GM21423 (cell line): ENCODE data around the gene CAPN1.
"Not testable (repeated sequence)": the region's sequence is repeated elsewhere in the genome, so short reads cannot be mapped to it uniquely, and the experiment has no call there.

Experiments
- ATAC-seq: cut with Tn5 transposase; IDR thresholded peaks from one replicate; pipeline ENCODE4 v1.9.1; 2021; ENCODE audit warnings: mild to moderate bottlenecking, moderate library complexity; ENCODE audit not compliant: unreplicated experiment

The CAPN1 gene

DNA sequence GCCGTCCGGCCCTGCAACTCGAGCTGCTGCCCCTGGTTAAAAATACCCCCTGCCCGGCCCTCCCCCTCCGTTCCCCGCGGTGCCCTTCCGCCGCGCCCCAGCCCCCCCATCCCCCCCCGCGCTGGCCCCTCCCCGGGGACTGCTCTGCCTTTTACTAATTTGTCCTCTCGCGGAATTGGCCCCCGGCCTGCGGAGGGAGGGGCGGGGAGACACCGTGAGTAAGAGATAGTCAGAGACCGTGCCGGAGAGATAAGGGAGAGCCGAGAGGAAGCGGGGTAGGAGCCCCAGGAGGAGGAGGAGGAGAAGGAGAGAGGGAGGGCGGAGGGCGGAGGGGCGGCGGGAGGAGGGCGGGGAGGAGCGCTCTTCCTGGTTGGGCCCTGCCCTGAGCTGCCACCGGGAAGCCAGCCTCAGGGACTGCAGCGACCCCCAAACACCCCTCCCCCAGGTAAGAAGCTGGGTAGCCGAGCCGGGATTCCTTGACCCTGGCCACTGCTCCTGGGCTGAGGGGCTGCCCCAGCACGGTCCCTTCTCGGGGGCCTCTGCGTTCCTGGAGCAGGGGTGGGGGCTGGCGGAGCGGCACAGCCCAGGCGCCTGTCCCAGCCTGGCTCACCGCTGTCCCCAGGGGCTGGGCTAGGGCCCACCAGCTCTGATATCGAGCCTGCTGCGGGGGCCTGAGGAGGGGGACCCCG, at the start of gene CAPN1:
TSS of gene CAPN1 (plus strand) at position 360 of the 689 bp plus-strand sequence. CDS start 774 bp downstream, outside the sequence.
- no peak for ATAC-seq

DNA sequence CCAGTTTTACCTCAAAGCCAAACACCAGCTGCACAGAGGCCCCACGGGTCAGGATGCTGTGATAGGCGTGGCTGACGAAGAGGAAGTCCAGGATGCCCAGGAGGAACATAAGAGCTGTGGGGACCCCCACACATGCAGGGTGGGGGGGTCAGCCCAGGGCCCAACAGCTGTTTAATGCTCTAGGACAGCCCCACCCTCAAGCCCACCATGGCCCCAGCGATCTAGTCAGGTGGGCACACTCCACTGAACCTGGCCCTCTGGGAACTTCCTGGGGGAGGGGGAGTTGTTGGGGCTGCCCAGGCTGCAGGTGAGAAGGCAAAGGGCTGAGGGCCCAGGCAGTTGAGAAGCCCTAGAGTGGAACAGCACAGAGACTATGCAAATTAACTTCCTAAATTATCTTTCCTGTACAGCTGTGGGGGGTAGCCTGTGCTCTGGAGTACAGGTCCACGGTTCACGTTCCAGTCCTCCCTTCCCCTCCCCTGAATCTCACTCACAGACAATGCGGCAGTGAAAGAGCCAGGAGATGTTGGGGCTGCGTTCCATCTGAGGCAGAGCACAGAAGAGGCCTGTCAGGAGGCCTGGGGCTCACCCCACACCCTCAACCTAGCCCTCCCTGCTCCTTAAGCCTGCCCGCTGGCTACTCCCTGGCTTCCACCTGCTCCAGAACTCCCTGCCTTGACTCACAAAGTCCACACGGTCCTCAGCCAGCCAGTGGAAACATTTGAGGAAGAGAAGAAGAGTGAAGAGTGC, 49.3 kb upstream of the CAPN1 start:
- peak; percentile 30 for ATAC-seq

DNA sequence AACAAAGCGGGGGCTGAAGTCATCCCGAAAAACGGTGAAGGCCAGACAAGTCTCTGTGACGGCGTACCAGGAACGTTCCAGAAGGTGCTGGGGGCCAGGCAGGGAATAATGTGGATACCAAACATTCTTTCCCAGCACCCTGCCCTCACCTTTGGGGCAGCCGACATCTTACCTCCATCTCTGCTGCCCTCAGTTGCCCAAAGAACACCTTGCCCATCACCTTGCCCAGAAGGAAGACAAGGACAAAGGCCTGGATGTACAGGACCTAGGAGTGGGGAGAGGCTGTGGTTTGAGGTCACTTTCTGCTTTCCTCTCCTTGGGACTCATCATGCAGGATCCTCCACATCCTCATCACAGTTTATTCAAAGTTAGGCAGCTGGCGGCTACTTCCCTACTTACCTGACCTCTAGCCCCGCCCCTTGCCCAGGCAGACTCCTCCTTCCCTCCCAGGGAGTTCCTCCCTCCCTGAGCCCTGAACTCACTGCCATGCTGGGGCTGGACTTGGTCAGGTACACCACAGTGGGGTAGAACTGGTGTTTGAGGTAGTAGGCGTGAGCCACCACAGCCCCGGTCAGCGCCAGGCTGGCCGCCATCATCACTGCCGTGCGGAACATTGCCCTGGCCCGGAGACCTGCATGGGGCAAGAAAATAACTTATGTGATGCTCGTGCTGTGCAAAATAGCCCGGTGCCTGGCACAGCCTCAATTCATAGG, 48.6 kb upstream of the CAPN1 start:
- ATAC-seq, result no peak

DNA sequence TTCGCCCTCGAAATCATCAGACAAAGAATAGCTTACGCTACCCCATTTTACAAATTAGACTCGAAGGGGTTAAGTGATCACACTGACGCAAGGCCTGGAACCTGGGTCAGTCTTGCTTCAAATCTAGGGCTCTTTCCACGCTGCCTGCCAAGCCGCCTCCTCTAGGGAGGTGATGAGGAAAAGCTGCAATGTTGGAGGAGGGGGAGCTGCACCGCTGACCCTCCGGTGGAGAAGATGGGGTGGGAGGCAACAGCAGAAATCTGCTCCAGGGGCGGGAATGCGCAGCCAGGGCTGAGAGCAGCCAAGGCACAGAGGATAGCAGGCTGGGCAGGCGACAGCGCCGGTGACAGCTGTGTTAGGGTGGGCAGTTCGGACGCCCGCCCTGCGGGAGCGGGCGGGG, 48.0 kb upstream of the CAPN1 start:
- ATAC-seq, result no peak

DNA sequence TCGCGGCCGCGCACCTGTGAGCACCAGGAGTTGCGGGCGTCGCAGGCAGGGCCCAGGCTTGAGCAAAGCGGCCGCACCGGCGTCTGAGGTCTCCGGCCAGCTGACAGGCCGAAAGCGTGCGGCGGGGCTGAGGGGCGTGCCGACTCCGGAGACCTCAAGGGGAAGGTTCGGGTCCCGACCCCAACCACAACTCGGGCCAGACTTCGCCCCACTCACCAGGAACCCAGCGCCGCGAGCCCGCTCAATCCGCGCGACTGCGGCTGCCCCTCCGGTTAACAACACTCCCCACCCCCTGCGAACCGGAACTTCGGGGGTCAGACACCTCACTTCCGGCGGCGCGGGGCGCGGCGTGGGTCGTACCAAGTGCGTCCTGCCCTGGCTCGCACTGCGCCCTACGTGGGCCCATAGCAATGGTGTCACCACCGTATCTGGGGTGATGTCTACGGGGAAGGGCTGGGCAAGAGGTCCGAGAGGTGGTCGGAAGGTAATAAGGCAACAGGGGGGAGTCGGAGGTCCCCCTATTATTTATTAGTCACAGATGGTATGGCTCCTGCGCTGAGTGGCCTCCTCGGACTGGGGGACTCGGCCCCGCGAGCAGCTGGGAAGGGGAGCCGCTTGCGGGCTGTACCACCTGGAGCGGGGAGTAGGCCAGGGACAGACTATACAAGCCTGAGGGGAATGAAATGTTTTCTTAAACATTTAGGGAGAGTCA, 47.3 kb upstream of the CAPN1 start, which contains the start of gene SYVN1:
TSS of gene SYVN1 (minus strand) at position 280 of the 712 bp plus-strand sequence. CDS start 918 bp downstream, outside the sequence.
- ATAC-seq, result peak; percentile 51

DNA sequence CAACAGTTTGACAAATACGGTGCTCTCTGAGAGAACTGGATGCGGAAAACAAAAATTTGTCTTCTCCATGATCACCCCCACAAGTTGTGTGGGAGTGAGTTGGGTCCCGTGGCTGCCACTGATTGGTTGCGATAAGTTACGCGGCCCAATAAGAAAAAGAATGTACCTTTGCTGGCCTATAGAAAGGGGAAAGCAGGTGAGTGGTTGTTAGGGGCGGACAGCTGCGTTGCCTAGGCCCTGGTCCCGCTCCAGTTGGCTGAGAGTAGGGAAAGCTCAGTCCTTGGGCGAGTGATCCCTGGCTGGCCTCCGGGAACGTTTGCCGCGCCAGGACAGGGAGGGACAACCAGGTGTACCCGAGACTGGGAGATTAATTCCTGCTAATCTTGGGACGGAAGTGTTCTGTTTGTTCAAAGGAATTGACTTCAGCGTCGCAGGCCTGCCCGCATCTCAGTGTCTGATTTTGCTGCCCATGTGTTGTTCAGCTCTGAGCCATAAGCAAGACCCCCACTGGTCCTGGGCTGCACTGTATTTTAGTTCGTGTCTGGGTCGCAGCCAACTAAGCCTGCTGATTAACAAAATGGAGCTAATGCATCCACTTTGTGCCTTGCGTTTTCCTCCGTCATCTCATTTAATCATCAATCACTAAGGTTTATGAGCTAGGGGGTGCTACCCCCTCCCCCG, 46.6 kb upstream of the CAPN1 start:
- peak; percentile 60 for ATAC-seq

DNA sequence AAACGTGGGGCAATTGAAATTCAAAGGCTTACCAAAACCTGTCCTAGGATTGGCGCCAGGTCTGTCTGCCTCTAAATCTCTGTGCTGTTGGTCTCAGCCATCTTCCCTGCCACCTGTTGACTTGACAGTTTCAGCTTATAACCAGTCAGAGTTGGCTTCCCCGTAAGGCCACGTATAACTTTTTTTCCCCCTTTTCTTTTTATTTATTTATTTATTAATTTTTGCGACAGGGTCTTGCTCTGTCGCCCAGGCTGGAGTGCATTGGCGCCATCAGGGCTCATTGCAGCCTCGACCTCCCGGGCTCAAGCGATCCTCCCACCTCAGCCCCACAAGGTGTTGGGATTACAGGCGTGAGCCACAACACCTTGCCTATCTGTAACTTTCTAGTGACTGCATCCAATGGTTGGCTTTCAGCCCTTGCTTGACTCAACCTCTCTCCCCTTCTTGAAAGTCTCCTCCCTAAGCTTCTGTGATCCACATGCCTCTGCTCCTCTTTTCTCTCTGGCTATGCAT, 46.0 kb upstream of the CAPN1 start:
- ATAC-seq, result no peak

DNA sequence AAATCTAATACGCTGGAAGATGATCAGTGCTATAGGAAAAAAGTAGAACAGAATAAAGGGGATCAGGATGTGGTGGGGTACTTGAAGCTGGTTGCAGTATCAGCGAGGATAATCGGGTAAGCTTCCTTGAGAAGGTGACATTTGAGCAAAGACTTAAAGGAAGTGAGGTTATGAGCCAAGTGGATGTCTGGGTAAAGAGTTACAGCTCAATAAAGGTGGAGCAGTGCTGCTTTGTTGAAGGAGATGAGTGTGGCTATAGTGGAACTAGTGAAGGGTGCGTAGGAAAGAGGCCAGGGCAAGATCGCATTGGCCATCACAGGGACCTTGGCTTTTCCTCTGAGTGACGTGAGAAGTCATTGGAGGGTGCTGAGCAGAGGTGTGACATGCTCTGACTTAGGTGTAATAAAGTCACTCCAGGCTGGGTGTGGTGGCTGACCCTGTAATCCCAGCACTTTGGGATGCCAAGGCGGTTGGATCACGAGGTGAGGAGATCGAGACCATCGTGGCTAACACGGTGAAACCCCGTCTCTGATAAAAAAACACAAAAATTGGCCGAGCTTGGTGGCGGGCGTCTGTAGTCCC, 45.1 kb upstream of the CAPN1 start:
- ATAC-seq, result no peak

DNA sequence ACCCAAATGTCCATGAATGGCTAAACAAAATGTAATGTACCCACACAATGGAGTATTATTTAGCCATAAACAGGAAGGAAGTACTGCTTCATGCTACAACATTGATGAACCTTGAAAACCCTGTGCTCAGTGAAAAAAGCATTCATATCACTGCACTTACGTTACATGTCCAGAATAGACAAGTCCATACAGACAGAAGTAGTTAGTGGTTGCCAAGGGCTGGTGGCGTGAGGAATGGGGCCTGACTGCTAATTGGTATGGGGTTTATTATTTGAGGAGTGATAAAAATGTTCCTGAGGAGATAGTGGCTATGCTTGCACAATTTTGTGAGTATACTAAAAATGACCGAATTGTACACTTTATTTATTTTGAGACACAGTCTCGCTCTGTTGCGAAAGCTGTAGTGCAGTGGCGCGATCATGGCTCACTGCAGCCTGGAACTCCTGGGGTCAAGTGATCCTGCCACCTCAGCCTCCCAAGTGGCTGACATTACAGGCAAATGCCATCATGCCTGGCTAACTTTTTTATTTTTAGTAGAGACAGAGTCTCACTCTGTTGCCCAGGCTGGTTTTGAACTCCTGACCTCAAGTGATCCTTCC, 39.7 kb upstream of the CAPN1 start:
- ATAC-seq, result no peak

DNA sequence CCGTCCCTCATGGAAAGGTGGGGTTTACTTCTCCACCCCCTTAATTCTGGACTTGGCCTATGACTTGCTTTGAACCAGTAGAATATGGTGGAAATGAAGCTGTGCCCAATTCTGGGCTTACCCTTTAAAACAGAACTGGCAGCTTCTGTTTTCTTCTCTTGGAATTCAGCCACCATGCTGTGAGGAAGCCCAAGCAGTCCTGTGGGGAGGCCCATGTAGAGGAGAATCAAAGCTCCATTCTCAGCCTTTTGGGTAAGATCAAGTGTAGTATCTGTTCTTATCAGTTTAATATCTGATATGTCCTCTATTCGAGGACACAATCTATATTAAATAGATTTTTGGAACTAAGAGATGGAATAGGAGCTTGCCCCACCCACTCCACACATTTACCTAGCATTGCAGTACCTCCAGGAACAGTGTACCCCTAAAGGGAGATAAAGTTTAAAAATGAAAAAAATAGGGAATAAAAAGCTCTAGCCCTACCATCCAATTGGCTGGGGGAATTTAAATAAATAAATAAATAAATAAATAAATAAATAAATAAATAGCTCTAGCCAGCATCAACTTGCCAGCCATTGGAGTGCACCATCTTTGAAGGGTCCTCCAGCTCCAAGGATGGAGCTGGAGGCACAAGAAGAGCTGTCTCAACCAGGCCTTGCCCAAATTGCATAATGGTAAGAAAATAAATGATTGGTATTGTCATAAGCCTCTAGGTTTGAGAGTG, 34.2 kb upstream of the CAPN1 start:
- ATAC-seq, result no peak

DNA sequence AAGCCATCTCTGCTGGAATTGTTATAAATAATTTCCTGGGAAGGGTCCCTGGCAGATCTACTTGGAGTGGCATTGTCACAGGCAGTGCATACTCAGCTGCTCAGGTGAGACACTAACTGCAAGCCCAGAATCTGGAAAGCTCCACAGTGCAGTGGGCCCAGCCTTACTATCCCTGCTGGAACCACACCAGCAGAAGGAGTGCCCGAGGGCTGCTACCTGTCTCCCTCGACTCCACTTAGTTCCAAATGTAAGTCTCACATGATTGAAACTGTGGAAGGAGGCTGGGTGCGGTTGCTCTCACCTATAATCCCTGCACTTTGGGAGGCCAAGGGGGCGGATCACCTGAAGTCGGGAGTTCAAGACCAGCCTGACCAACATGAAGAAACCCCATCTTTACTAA, 33.1 kb upstream of the CAPN1 start:
- ATAC-seq, result no peak

DNA sequence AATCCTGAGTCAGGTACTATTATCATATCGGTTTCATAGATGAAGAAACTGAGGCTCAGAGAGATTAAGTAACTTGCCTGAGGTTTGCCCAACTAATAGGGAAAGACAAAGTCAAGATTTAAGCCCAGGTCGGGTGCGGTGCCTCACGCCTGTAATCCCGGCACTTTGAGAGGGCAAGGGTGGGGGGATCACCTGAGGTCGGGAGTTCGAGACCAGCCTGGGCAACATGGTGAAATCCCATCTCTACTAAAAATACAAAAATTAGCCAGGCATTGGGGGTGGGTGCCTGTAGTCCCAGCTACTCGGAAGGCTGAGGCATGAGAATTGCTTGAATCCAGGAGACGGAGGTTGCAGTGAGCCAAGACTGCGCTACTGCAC, 31.6 kb upstream of the CAPN1 start:
- ATAC-seq, result not testable (repeated sequence)

DNA sequence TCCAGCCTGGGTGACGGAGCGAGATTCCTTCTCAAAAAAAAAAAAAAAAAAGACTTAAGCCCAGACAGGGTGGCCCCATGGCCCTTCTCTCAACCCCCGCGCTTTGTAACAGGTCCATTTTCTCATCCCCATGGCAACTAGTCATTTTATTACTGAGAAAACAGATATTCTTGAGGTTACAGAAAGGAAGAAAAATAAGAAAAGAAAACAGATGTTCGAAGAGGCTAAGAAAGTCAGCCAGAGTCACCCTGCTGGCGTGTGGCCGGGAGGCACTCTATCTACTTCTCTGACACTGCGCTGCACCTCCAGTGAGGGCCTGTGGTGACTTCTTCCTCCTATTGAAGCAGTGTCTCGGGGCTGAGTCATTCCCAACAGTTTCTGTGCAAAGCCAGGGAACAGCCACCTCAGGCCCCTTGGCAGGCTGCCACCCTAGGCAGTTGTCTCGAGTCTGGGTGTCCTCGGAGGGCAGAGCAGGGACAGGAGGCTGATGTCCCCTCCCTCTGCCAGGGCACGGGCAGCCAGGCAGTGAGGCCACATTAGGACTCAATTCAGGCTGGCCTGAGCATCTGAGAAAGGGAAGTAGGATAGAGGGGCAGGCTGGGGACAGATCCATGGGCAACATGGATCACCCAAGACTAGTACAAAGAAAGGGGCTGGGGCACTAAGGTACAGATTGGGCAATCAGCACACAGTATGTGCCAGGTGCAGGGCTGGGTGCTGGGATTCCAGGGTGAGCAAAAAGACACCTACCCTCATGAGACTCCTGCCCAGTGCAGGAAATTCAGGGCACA, 31.0 kb upstream of the CAPN1 start:
- ATAC-seq, result no peak

DNA sequence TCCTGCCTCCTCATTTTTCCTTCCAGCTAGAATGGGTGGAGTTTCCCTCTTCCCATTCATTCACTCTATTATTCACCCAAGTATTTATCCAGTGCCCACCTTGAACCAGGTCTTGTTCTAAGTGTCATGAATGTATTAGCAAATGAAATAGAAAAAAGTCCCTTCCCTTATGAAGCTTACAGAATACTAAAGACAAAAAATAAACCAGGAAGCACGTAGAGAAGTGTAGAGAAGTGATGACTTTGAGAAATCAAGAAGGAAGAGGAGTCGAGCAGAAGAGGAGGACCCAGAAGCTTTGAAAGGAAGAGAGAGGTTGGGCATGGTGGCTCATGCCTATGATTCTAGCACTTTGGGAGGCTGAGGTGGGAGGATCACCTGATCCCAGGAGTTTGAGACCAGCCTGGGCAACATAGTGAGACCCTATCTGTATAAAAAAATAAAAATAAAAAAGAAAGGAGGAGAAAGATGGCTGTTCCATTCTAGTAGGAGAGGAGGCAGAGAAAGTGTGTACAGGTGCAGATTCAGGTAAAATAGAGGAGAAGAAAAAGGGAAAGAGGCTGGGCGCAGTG, 30.3 kb upstream of the CAPN1 start:
- ATAC-seq, result no peak

DNA sequence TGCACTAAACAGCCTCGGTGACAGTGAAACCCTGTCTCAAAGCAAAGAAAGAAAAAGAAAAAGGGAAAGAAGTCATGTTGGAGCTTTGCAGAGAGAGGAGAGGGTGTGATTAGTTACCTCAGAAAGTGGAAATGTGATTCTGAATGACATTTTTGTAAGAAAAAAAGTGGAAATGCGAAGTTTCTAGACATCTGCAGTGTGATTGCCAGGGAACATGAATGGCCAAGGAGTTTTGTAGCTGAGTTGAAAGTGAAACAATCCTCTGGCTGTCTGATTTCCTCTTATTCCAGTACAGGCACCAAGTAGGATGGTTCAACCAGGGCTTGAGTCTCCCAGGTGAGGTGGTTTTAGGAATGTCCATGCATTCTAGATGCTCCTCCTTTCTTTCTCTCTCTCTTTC, 29.6 kb upstream of the CAPN1 start:
- ATAC-seq, result no peak

DNA sequence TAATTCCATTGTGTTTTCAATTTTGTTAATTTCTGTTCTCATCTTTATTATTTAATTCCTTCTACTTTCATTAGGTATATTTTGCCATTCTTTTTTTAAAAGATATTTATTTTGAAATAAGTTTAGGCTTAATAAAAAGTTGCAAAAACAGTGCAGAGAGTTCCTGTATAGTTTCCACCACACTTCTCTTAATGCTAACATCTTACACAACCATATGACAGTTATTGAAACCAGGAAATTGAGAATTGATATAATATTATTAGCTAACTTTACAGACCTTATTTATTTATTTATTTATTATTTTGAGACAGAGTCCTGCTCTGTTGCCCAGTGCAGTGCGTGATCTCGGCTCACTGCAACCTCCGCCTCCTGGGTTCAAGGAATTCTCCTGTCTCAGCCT, 25.5 kb upstream of the CAPN1 start:
- ATAC-seq, result no peak

DNA sequence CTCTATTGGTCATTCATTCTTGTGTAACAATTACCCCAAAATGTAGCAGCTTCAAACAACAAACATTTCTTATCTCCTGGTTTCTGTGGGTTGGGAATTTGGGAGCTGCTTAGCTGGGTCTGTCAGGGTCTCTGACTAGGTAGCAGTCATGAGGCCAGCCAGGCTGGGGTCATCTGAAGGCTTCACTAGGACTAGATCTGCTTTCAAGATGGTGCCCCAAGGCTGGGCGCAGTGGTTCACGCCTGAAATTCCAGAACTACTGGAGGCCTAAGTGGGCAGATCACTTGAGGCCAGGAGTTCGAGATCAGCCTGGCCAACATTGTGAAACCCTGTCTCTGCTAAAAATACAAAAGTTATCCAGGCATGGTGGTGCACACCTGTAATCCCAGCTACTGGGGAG, 24.8 kb upstream of the CAPN1 start:
- ATAC-seq, result no peak

DNA sequence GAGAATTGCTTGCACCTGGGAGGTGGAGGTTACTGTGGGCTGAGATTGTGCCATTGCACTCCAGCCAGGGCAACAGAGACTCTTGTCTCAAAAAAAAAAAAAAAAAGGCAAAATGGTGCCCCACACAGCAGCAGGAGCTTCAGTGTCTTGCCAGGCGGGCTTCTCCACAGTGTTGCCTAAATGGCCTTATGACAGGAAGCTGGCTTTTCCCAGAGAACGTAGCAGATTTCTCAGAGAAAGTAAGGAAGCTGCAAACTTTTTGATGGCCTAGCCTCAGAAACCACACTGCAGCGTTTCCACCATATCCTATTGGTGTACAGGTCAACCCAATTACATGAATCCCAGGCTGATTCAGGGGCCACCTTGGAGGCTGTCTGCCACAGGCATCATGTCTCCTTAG, 24.4 kb upstream of the CAPN1 start:
- ATAC-seq, result no peak
